Fibroblast of skin of right biceps (primary cell): ENCODE measurements around the gene ASB13.
A peak's percentile ranks its signal among the peaks of the same experiment; 100 is the strongest.

Experiments used
- DNase-seq: peaks from one replicate; pipeline ENCODE4 v3.0.0-alpha.2; 2013

ASB13 gene

GRCh38 chr10:5647507-5648240 is 18.7 kb downstream of the ASB13 start:
- DNase-seq, result no peak

- DNase-seq, result no peak
Observed at GRCh38 chr10:5645944-5646617, 20.3 kb downstream of the ASB13 start.

GRCh38 chr10:5645375-5645774 is 21.0 kb downstream of the ASB13 start:
- no peak for DNase-seq

GRCh38 chr10:5644930-5645329 is 21.5 kb downstream of the ASB13 start:
- DNase-seq, result no peak

GRCh38 chr10:5643346-5644067 is 22.9 kb downstream of the ASB13 start:
- peak; percentile 54 for DNase-seq

- no peak for DNase-seq
Observed at GRCh38 chr10:5641501-5641900, 24.9 kb downstream of the ASB13 start.

GRCh38 chr10:5640501-5640900 is 25.9 kb downstream of the ASB13 start:
- no peak for DNase-seq

GRCh38 chr10:5640036-5640435 is 26.4 kb downstream of the ASB13 start:
- DNase-seq, result no peak

- DNase-seq, result no peak
Observed at GRCh38 chr10:5639066-5639465, 27.3 kb downstream of the ASB13 start.

GRCh38 chr10:5638494-5638893 is 27.9 kb downstream of the ASB13 start:
- DNase-seq, result no peak

- DNase-seq, result no peak
Observed at GRCh38 chr10:5634918-5635317, 31.5 kb downstream of the ASB13 start.

GRCh38 chr10:5633166-5633749 is 33.1 kb downstream of the ASB13 start:
- no peak for DNase-seq

- DNase-seq, result no peak
Observed at GRCh38 chr10:5632446-5632845, 33.9 kb downstream of the ASB13 start.

GRCh38 chr10:5631936-5632335 is 34.5 kb downstream of the ASB13 start:
- DNase-seq, result no peak

GRCh38 chr10:5630112-5630436 is 36.3 kb downstream of the ASB13 start:
- no peak for DNase-seq

GRCh38 chr10:5629303-5630111 is 36.9 kb downstream of the ASB13 start:
- DNase-seq, result peak; percentile 77

GRCh38 chr10:5628451-5629302 is 37.7 kb downstream of the ASB13 start:
- DNase-seq, result peak; percentile 60

GRCh38 chr10:5627486-5628044 is 38.8 kb downstream of the ASB13 start:
- DNase-seq, result no peak

- DNase-seq, result no peak
Observed at GRCh38 chr10:5625992-5626777, 40.2 kb downstream of the ASB13 start.

- no peak for DNase-seq
Observed at GRCh38 chr10:5624701-5625100, 41.7 kb downstream of the ASB13 start.
